Measurements from ENCODE around the gene NTHL1.
A peak's percentile ranks its signal among the peaks of the same experiment; 100 is the strongest.

The NTHL1 gene

GRCh38 chr16:2047330-2048115, at the start of gene NTHL1, which contains the start of gene TSC2:
NTHL1 (minus strand) TSS chr16:2047834; CDS start chr16:2047823, 11 bp downstream.
TSC2 (plus strand) TSS chr16:2047985; CDS start chr16:2048616, 631 bp downstream.
- no peaks in the 10 kb centered on the region for H3K27me3 ChIP-seq (replicated peaks)
- peak; percentile 95 for DNase-seq
- peak; percentile 45 for TF ChIP-seq CTCF (IDR thresholded peaks at IDR 0.05; ENCODE audit: low read depth, low read length, missing control alignments)
- H3K36me3 ChIP-seq (replicated peaks), result peaks cover 13% of the 10 kb centered on the region
- in situ Hi-C loops (cut with HindIII; ENCODE audit: low pct_ligation_motif_present, low sequenced_read_pairs), result no loop called here
- H3K27ac ChIP-seq, result no peak within 1 kb of the TSS
- H3K4me3 ChIP-seq (ENCODE audit: low read depth, low read length), result peak within 1 kb of the TSS; percentile 83

GRCh38 chr16:2096853-2097595, 49.4 kb upstream of the NTHL1 start:
- Histone ChIP-seq H3K27ac (no peak overlapping the region), H3K36me3 (replicated peaks) (peaks cover 58% of the 10 kb centered on the region), H3K27me3 (replicated peaks) (no peaks in the 10 kb centered on the region), H3K4me3 (ENCODE audit: low read depth, low read length) (no peak overlapping the region)
- no peak for DNase-seq
- in situ Hi-C loops (cut with HindIII; ENCODE audit: low pct_ligation_motif_present, low sequenced_read_pairs), result no loop called here
- TF ChIP-seq CTCF (IDR thresholded peaks at IDR 0.05; ENCODE audit: low read depth, low read length, missing control alignments), result no peak

GRCh38 chr16:2095918-2096582, 48.4 kb upstream of the NTHL1 start:
- no peak for DNase-seq
- TF ChIP-seq CTCF (IDR thresholded peaks at IDR 0.05; ENCODE audit: low read depth, low read length, missing control alignments), result no peak
- Histone ChIP-seq H3K27me3 (replicated peaks) (no peaks in the 10 kb centered on the region), H3K27ac (no peak overlapping the region), H3K36me3 (replicated peaks) (peaks cover 64% of the 10 kb centered on the region), H3K4me3 (ENCODE audit: low read depth, low read length) (no peak overlapping the region)
- in situ Hi-C loops (cut with HindIII; ENCODE audit: low pct_ligation_motif_present, low sequenced_read_pairs), result no loop called here

- Histone ChIP-seq H3K27me3 (replicated peaks) (no peaks in the 10 kb centered on the region), H3K27ac (no peak overlapping the region), H3K36me3 (replicated peaks) (peaks cover 69% of the 10 kb centered on the region), H3K4me3 (ENCODE audit: low read depth, low read length) (no peak overlapping the region)
- peak; percentile 22 for DNase-seq
- TF ChIP-seq CTCF (IDR thresholded peaks at IDR 0.05; ENCODE audit: low read depth, low read length, missing control alignments), result no peak
- in situ Hi-C loops (cut with HindIII; ENCODE audit: low pct_ligation_motif_present, low sequenced_read_pairs), result no loop called here
Measured at GRCh38 chr16:2095315-2095853, 47.8 kb upstream of the NTHL1 start.

- Histone ChIP-seq H3K27ac (no peak overlapping the region), H3K27me3 (replicated peaks) (no peaks in the 10 kb centered on the region), H3K4me3 (ENCODE audit: low read depth, low read length) (no peak overlapping the region), H3K36me3 (replicated peaks) (peaks cover 76% of the 10 kb centered on the region)
- no peak for TF ChIP-seq CTCF (IDR thresholded peaks at IDR 0.05; ENCODE audit: low read depth, low read length, missing control alignments)
- in situ Hi-C loops (cut with HindIII; ENCODE audit: low pct_ligation_motif_present, low sequenced_read_pairs), result no loop called here
- no peak for DNase-seq
Measured at GRCh38 chr16:2093793-2094192, 46.2 kb upstream of the NTHL1 start.

All from brain microvascular endothelial cell (primary cell).